CD4-positive, alpha-beta T cell (primary cell): ENCODE data around the gene SQSTM1. TPM values are rescaled to one million over a fixed set of nuclear protein-coding genes. Genes with fewer than 3 reads are reported as not detected.
A peak's percentile ranks its signal among the peaks of the same experiment; 100 is the strongest.

Experiments
- ATAC-seq: fragments of 200-7000 bp; cut with Tn5 transposase; one replicate; pipeline ENCODE4 v1.10.0; 2022; ENCODE audit warnings: mild to moderate bottlenecking; ENCODE audit not compliant: poor library complexity
- CTCF ChIA-PET: fragments of 350-600 bp; sonication (Branson Sonifier 250); formaldehyde crosslinking; loops from one replicate; lab custom pipeline; 2021; ENCODE audit warnings: antibody characterized with exemption, inconsistent platforms; lab: Charles Lee
- POLR2A ChIA-PET: fragments of 350-600 bp; sonication (Branson Sonifier 250); formaldehyde crosslinking; loops from one replicate; lab custom pipeline; 2021; ENCODE audit warnings: antibody characterized with exemption, inconsistent platforms; lab: Charles Lee
- DNase-seq, 14 experiments: peaks; one replicate each; pipeline ENCODE4 v3.0.0-alpha.2; 2013 to 2020; ENCODE audit warnings: mixed read lengths in 2 of 14
- H3K27ac ChIP-seq, 2 donors: one replicate each; pipeline versions ENCODE4 v1.5.1 to v1.7.0; 2013; ENCODE audit warnings: low read length in 2 of 2, low read depth in 1 of 2, mild to moderate bottlenecking in 1 of 2
- H3K27me3 ChIP-seq, 2 experiments: 1 replicate in 1 of 2; 2 replicates in 1 of 2; pipeline versions ENCODE4 v1.6.1 to v1.7.0; 2013; ENCODE audit warnings: low read length in 2 of 2, control low read depth in 1 of 2, mild to moderate bottlenecking in 1 of 2, moderate library complexity in 1 of 2; ENCODE audit not compliant: insufficient read depth in 2 of 2, control insufficient read depth in 1 of 2
- H3K36me3 ChIP-seq: one replicate; pipeline ENCODE4 v1.6.1; 2013; ENCODE audit warnings: low read length, control low read depth; ENCODE audit not compliant: insufficient read depth
- H3K4me1 ChIP-seq: one replicate; pipeline ENCODE4 v1.6.1; 2013; ENCODE audit warnings: low read length, control low read depth; ENCODE audit not compliant: insufficient read depth
- H3K4me3 ChIP-seq: one replicate; pipeline ENCODE4 v1.5.1; 2013; ENCODE audit warnings: mild to moderate bottlenecking, low read length, moderate library complexity
- H3K9me3 ChIP-seq, 2 experiments: 1 replicate in 1 of 2; 2 replicates in 1 of 2; pipeline versions ENCODE4 v1.6.1 to v1.7.0; 2013; ENCODE audit warnings: low read length in 2 of 2, mild to moderate bottlenecking in 2 of 2, control low read depth in 1 of 2, moderate library complexity in 1 of 2; ENCODE audit not compliant: control insufficient read depth in 1 of 2, insufficient read depth in 1 of 2
- H3K27ac Mint-ChIP-seq: one replicate; pipeline ENCODE4 v1.8.0; 2020; ENCODE audit warnings: mixed read lengths
- H3K27me3 Mint-ChIP-seq: one replicate; pipeline ENCODE4 v1.8.0; 2021; ENCODE audit warnings: mixed read lengths
- H3K36me3 Mint-ChIP-seq: one replicate; pipeline ENCODE4 v1.8.0; 2021; ENCODE audit warnings: low read depth, mixed read lengths
- H3K4me1 Mint-ChIP-seq: one replicate; pipeline ENCODE4 v1.8.0; 2021; ENCODE audit warnings: low read depth, mixed read lengths
- H3K4me3 Mint-ChIP-seq: one replicate; pipeline ENCODE4 v1.8.0; 2020; ENCODE audit warnings: mild to moderate bottlenecking, mixed read lengths
- H3K9me3 Mint-ChIP-seq: one replicate; pipeline ENCODE4 v1.8.0; 2020; ENCODE audit warnings: mixed read lengths
- CTCF ChIP-seq: fragments of 200-600 bp; IDR thresholded peaks from one replicate; pipeline ENCODE4 v1.8.0; 2022; ENCODE audit warnings: antibody characterized with exemption, mild to moderate bottlenecking
- intact Hi-C, 2 experiments: fragments of 100-400 bp; cut with DNase I in 1 of 2; cut with micrococcal nuclease in 1 of 2; formaldehyde crosslinking; loops; one replicate each; pipeline versions ENCODE4 v1.15.1 to v1.9.0; 2023 to 2025; cut with DNase I, micrococcal nuclease
- polyA plus RNA-seq, 2 donors: library from polyadenylated mRNA; unstranded; fragments of 120-200 nt; gene quantifications; one replicate each; pipeline ENCODE4 v1.2.1, GENCODE V29; 2013
- total RNA-seq, 174 experiments: library from RNA in 2 of 174; stranded (reverse) in 2 of 174; gene quantifications; one replicate each; pipeline ENCODE4 v1.2.3 and lab custom pipeline; 2021 to 2026

Gene SQSTM1
- total RNA-seq (100 to 1,000 TPM; 260 to 267 TPM), total RNA-seq (lab: John Stamatoyannopoulos, UW) (96.2 to 500 (median 254) reads per million in 172 experiments)
- 121 TPM for polyA plus RNA-seq (2013, experiment 1 of 2)
- polyA plus RNA-seq (2013, experiment 2 of 2): 133 TPM

GRCh38 chr5:179820483-179821297, at the start of gene SQSTM1:
Gene SQSTM1, plus strand, starts transcription at chr5:179820905. Its CDS starts 32 bp downstream, at chr5:179820937.
- POLR2A ChIA-PET: interaction anchor here (0.8 to 4.5 kb wide), 17 partner anchors 9 to 1616 kb away, joined by 3 to 48 read pairs (median 5); partner anchors contain the start of genes HNRNPAB, HNRNPH1, LTC4S and MAML1
- no peak for TF ChIP-seq CTCF
- Histone ChIP-seq H3K9me3 (no peaks in the 10 kb centered on the region), H3K36me3 (peaks cover 32% of the 10 kb centered on the region), H3K4me3 (peak within 1 kb of the TSS; percentile 83), H3K27ac (peak within 1 kb of the TSS; percentile 95 to 96), H3K27me3 (peaks cover 0 to 4% of the 10 kb centered on the region in 2 experiments), H3K4me1 (peaks cover 69% of the 10 kb centered on the region)
- Mint-ChIP-seq H3K4me3 (peak within 1 kb of the TSS; percentile 99), H3K36me3 (peaks cover 41% of the 10 kb centered on the region), H3K27ac (peak within 1 kb of the TSS; percentile 99), H3K4me1 (peaks cover 64% of the 10 kb centered on the region), H3K9me3 (no peaks in the 10 kb centered on the region), H3K27me3 (peaks cover 3% of the 10 kb centered on the region)
- CTCF ChIA-PET: interaction anchor here (1.1 to 2.1 kb wide), 3 partner anchors 19 to 57 kb away, joined by 3 to 5 read pairs (median 3); no protein-coding TSS in a partner anchor
- ATAC-seq: peak; percentile 59
- peak; percentile 65 to 92 (median 82) for DNase-seq
- intact Hi-C loops: loop anchor here (1.0 to 5.0 kb wide), 4 partner anchors 9 to 38 kb away; partner anchors contain the start of genes MRNIP (in 2 of the 2) and MGAT4B (in 1 of the 2)

- no peak for DNase-seq
- CTCF ChIA-PET: interaction anchor here (1.0 to 1.5 kb wide), 2 partner anchors 8 to 31 kb away, joined by 3 read pairs; no protein-coding TSS in a partner anchor
- H3K9me3 ChIP-seq: no peaks in the 10 kb centered on the region
- Mint-ChIP-seq H3K27ac (no peak overlapping the region), H3K4me1 (peaks cover 10% of the 10 kb centered on the region), H3K9me3 (no peaks in the 10 kb centered on the region), H3K27me3 (no peaks in the 10 kb centered on the region), H3K4me3 (no peak overlapping the region), H3K36me3 (peaks cover 91% of the 10 kb centered on the region)
- TF ChIP-seq CTCF: no peak
- peaks cover 90% of the 10 kb centered on the region for H3K36me3 ChIP-seq
- H3K4me3 ChIP-seq: no peak overlapping the region
- no peak for ATAC-seq
- peaks cover 2% of the 10 kb centered on the region for H3K4me1 ChIP-seq
- POLR2A ChIA-PET: no interaction called here
- no peak overlapping the region for H3K27ac ChIP-seq
- H3K27me3 ChIP-seq: no peaks in the 10 kb centered on the region
- intact Hi-C loops: no loop called here
These were observed 49.3 kb upstream of the SQSTM1 start for GRCh38 chr5:179771311-179771895.

GRCh38 chr5:179772351-179772750, 48.4 kb upstream of the SQSTM1 start:
- no peaks in the 10 kb centered on the region for H3K27me3 ChIP-seq
- POLR2A ChIA-PET: no interaction called here
- no peak overlapping the region for H3K27ac ChIP-seq
- TF ChIP-seq CTCF: no peak
- H3K4me3 ChIP-seq: no peak overlapping the region
- Mint-ChIP-seq H3K36me3 (peaks cover 89% of the 10 kb centered on the region), H3K4me3 (no peak overlapping the region), H3K27me3 (no peaks in the 10 kb centered on the region), H3K4me1 (peaks cover 4% of the 10 kb centered on the region), H3K27ac (no peak overlapping the region), H3K9me3 (no peaks in the 10 kb centered on the region)
- no peaks in the 10 kb centered on the region for H3K4me1 ChIP-seq
- no peaks in the 10 kb centered on the region for H3K9me3 ChIP-seq
- H3K36me3 ChIP-seq: peaks cover 89% of the 10 kb centered on the region
- DNase-seq (no peak), ATAC-seq (no peak)
- CTCF ChIA-PET: no interaction called here
- intact Hi-C loops: no loop called here
